Fibroblast of gingiva (primary cell): ENCODE results near the gene AK4.

Experiments used
- DNase-seq: peaks from one replicate; pipeline ENCODE4 v3.0.0-alpha.2; 2011; ENCODE audit warnings: low read depth

The AK4 gene

GRCh38 chr1:65250826-65251225 lies 102.8 kb downstream of the AK4 start:
- DNase-seq: no peak

GRCh38 chr1:65253800-65254319 lies 105.9 kb downstream of the AK4 start:
- DNase-seq: no peak

- DNase-seq: peak; percentile 56
Measured at GRCh38 chr1:65254320-65255034, 106.5 kb downstream of the AK4 start.

GRCh38 chr1:65255035-65255655 lies 107.1 kb downstream of the AK4 start:
- DNase-seq: peak; percentile 41

- no peak for DNase-seq
Measured at GRCh38 chr1:65255656-65256050, 107.7 kb downstream of the AK4 start.

- DNase-seq: no peak
Measured at GRCh38 chr1:65256860-65257708, 109.1 kb downstream of the AK4 start.

- DNase-seq: no peak
Measured at GRCh38 chr1:65258106-65258505, 110.1 kb downstream of the AK4 start.

- no peak for DNase-seq
Measured at GRCh38 chr1:65259816-65260215, 111.8 kb downstream of the AK4 start.

GRCh38 chr1:65260851-65261473 lies 113.0 kb downstream of the AK4 start:
- DNase-seq: peak; percentile 70

- DNase-seq: no peak
Measured at GRCh38 chr1:65263286-65263685, 115.3 kb downstream of the AK4 start.

GRCh38 chr1:65264197-65264929 lies 116.4 kb downstream of the AK4 start:
- DNase-seq: peak; percentile 69

GRCh38 chr1:65265296-65265650 lies 117.3 kb downstream of the AK4 start:
- DNase-seq: no peak

GRCh38 chr1:65265651-65266351 lies 117.8 kb downstream of the AK4 start:
- DNase-seq: peak; percentile 51

- DNase-seq: no peak
Measured at GRCh38 chr1:65266476-65266875, 118.5 kb downstream of the AK4 start.

- DNase-seq: no peak
Measured at GRCh38 chr1:65267271-65267670, 119.3 kb downstream of the AK4 start.

GRCh38 chr1:65267683-65268082 lies 119.7 kb downstream of the AK4 start:
- no peak for DNase-seq

GRCh38 chr1:65269612-65270011 lies 121.6 kb downstream of the AK4 start:
- no peak for DNase-seq

- no peak for DNase-seq
Measured at GRCh38 chr1:65276197-65276939, 128.4 kb downstream of the AK4 start.

GRCh38 chr1:65277605-65278347 lies 129.8 kb downstream of the AK4 start:
- DNase-seq: no peak
